AG09309 (cell line): ENCODE measurements around the gene ACVR2B.

Source experiments
- DNase-seq: peaks from one replicate; pipeline ENCODE4 v3.0.0-alpha.2; 2010; ENCODE audit warnings: low read depth
- H3K4me3 ChIP-seq: 2 replicates; pipeline ENCODE4 v1.5.1; 2011; ENCODE audit warnings: mild to moderate bottlenecking, low read depth, low read length, moderate library complexity; ENCODE audit not compliant: control insufficient read depth
- CTCF ChIP-seq: IDR thresholded peaks from 2 replicates; pipeline ENCODE4 v1.5.1; 2011; ENCODE audit warnings: mild to moderate bottlenecking, low read depth, low read length, inconsistent platforms; ENCODE audit not compliant: insufficient read depth, control insufficient read depth; ENCODE audit errors: missing control alignments

Gene ACVR2B

GRCh38 chr3:38479431-38480092 lies 25.9 kb downstream of the ACVR2B start:
- peak; percentile 95 for TF ChIP-seq CTCF
- no peak overlapping the region for H3K4me3 ChIP-seq
- no peak for DNase-seq

- DNase-seq = no peak
- no peak for TF ChIP-seq CTCF
- H3K4me3 ChIP-seq = no peak overlapping the region
These were observed 26.4 kb downstream of the ACVR2B start for GRCh38 chr3:38480093-38480445.

GRCh38 chr3:38480930-38481329 lies 27.2 kb downstream of the ACVR2B start:
- DNase-seq = no peak
- H3K4me3 ChIP-seq = no peak overlapping the region
- no peak for TF ChIP-seq CTCF

- DNase-seq = no peak
- no peak for TF ChIP-seq CTCF
- no peak overlapping the region for H3K4me3 ChIP-seq
These were observed 29.3 kb downstream of the ACVR2B start for GRCh38 chr3:38482951-38483350.

- no peak for TF ChIP-seq CTCF
- no peak overlapping the region for H3K4me3 ChIP-seq
- no peak for DNase-seq
These were observed 33.6 kb downstream of the ACVR2B start for GRCh38 chr3:38487323-38487722.

GRCh38 chr3:38488949-38489348 lies 35.3 kb downstream of the ACVR2B start:
- no peak for TF ChIP-seq CTCF
- no peak for DNase-seq

GRCh38 chr3:38489766-38490165 lies 36.1 kb downstream of the ACVR2B start:
- no peak for DNase-seq
- no peak overlapping the region for H3K4me3 ChIP-seq
- no peak for TF ChIP-seq CTCF

More at GRCh38 chr3:38488949-38489348, 35.3 kb downstream of the ACVR2B start:
- H3K4me3 ChIP-seq = no peak overlapping the region
